GM10248 (cell line): Measurements from ENCODE around the gene PLCB4.

Experiments
- CTCF ChIA-PET: fragments of 300-600 bp; sonication (Branson Sonifier 250); formaldehyde crosslinking; extraction: SDS; loops from one replicate; lab custom pipeline; 2021; ENCODE audit warnings: antibody characterized with exemption; lab: Yijun Ruan, JAX
- POLR2A ChIA-PET: fragments of 350-650 bp; sonication (Branson Sonifier 250); formaldehyde crosslinking; extraction: SDS; loops from one replicate; lab custom pipeline; 2020; ENCODE audit warnings: antibody characterized with exemption; lab: Yijun Ruan, JAX
- DNase-seq: peaks from one replicate; pipeline ENCODE4 v3.0.0; 2012; ENCODE audit errors: extremely low spot score
- TF ChIP-seq, protein P1 (sequence below): IDR thresholded peaks from 2 replicates; pipeline ENCODE4 v1.5.1; 2012; ENCODE audit warnings: mild to moderate bottlenecking, low read depth; ENCODE audit errors: extremely low read depth, missing control alignments, control extremely low read depth

Gene PLCB4

DNA sequence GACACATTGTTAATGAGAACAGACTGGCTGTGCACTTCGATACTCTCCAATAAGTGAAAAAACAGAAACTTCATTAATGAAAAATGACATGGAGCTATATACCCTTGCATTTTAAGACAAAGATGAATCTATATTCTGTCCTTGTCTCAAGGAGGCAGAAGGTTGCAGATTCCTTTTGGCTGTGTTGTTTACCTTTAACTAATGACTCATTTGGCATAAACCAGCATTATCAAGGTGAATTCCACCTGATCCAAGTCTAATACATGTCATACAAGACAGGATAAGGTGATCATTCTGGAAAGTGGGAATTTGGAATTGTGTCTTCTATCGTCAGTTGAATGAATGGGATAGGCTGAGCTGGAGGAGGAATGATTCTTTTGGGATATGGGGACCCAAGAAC is 192.9 kb downstream of the PLCB4 start:
- TF ChIP-seq, protein P1, sequence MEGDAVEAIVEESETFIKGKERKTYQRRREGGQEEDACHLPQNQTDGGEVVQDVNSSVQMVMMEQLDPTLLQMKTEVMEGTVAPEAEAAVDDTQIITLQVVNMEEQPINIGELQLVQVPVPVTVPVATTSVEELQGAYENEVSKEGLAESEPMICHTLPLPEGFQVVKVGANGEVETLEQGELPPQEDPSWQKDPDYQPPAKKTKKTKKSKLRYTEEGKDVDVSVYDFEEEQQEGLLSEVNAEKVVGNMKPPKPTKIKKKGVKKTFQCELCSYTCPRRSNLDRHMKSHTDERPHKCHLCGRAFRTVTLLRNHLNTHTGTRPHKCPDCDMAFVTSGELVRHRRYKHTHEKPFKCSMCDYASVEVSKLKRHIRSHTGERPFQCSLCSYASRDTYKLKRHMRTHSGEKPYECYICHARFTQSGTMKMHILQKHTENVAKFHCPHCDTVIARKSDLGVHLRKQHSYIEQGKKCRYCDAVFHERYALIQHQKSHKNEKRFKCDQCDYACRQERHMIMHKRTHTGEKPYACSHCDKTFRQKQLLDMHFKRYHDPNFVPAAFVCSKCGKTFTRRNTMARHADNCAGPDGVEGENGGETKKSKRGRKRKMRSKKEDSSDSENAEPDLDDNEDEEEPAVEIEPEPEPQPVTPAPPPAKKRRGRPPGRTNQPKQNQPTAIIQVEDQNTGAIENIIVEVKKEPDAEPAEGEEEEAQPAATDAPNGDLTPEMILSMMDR = no peak
- no peak for DNase-seq
- ChIA-PET POLR2A (no interaction called here), CTCF (interaction anchor here (1.1 to 1.2 kb wide), 2 partner anchors 9 to 34 kb away, joined by 3 read pairs; no protein-coding TSS in a partner anchor)

DNA sequence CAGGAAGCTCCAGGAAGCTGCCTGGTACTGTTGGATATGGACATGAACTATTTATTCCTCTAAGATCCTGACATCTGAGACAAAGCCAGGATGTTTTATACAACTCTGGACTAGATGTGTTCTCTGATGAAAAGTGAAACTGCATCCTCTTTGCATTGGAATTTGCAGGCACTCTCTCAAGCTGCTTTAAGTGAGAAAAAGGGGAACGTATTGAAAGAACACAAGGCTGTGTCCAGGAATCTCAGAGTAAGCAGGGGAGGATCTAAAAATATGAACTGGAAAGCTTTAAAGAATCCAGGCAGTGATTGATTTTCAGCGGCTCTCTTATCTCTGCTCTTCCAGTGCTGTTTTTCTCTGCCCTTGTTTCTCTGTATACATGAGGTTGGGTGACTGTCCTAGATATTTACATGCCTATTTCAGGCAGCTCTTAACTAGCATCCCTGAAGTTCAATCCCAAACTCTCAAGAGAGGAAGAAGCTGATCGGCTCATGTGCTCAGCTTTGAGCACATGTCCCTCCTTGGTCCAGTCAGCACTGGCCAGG is 193.8 kb downstream of the PLCB4 start:
- ChIA-PET POLR2A (no interaction called here), CTCF (interaction anchor here (1.1 to 1.5 kb wide), 2 partner anchors 9 to 35 kb away, joined by 3 to 4 read pairs; no protein-coding TSS in a partner anchor)
- TF ChIP-seq, protein P1 = no peak
- DNase-seq = no peak

DNA sequence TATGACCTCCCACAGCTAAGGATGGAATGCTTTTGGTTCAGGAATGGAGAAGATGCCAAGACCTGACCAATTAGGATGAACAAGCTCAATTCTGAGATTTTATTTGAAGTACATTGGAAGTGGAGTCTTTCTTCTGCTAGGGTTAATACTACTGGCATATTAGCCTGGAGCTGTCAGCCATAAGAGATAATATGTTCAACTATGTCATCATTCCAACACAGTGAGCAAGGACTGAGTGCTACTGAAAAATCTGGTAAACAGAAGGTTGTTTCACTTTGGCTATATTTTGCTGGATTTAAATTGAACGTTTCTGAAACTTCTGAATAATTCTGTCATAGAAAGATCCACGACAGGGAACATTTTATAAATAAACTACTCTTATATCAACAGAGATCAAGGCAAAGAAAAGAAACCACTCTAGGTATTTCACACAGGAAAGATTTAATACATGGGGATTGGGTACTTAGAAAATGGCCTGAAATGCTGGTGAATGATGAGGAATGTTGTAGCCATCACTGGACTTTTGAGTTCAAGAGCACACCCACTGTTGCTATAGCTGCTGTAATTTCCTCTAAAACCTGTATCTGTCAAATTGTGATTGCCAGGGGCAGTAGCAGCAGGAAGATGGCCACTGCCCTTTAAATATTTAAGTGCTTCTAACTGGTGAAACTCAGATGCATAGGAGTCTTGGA is 200.5 kb downstream of the PLCB4 start:
- TF ChIP-seq, protein P1 = no peak
- no peak for DNase-seq
- CTCF ChIA-PET = interaction anchor here (1.0 kb wide), 1 partner anchor 9 kb away, joined by 3 read pairs; no protein-coding TSS in a partner anchor
- POLR2A ChIA-PET = no interaction called here

DNA sequence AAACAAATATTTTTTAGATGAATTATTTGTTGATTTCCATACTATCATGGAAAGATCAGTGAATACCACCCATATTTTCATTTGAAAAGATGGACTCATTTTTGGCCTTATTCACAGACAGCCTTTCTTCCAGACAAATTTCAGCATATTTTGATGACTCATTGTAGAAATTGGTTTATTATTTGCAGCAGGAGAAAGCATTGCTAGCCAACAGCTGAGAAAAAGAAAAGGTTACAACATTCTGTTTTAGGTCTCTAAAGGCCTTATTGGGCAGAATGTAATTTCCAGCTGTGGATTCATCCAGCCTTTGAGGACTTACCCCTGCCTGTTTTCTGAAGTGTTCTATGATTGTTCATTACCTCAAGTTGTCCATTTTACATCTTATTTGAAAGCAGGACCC is 201.9 kb downstream of the PLCB4 start:
- CTCF ChIA-PET = interaction anchor here (0.9 to 1.1 kb wide), 2 partner anchors 20 to 137 kb away, joined by 3 read pairs; no protein-coding TSS in a partner anchor

DNA sequence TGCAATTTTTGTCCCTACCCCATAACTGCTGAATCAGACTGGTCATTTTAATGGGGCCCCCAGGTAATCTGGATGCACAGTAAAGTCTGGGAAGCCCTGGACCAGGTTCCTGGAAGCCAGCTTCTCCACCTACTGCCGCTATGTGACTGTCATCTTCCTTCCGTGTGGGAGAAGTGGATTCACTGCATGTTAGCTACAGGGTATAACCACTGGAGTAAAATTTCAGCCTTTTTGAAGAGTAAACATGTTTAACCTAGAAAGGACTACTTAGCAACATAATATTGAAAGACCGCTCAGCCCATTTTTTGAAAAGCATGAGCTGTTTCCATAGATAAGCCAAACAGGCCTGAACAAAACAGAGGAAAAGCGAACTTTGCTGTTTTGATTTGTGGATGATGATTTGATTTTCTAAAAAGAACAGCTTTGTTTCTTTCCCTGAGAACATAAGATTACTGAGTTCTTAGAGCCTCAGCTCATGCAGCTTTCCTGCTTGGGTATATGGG is 208.1 kb downstream of the PLCB4 start:
- POLR2A ChIA-PET = no interaction called here
- CTCF ChIA-PET = interaction anchor here (1.3 kb wide), 1 partner anchor 26 kb away, joined by 3 read pairs; no protein-coding TSS in a partner anchor
- TF ChIP-seq, protein P1 = no peak
- no peak for DNase-seq

More for the DNA sequence above, 201.9 kb downstream of the PLCB4 start:
- TF ChIP-seq, protein P1 = no peak
- DNase-seq = no peak
- POLR2A ChIA-PET = no interaction called here

DNA sequence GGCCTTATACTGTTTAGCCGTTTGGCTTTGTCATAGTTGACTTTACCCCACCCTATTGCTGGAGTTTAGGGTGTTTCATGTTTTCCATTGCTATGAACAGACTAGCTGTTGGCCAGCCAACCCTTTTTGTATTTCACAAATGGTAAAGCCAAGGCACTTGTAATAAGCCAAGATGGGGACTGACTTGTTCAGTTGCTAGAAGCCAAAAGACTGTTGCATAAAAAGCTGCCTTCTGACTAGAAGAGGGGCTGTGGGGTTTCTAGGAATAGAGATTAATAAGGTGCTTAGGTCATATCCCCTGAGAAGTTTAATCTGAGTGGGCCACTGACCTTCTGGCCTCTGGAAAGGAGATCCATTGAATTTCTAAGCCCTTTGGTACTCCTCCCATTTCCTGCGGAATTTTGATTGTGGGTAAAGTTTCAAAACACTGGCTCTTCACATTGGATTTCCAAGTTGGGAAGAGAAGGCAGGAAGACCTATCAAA is 211.1 kb downstream of the PLCB4 start:
- ChIA-PET CTCF (no interaction called here), POLR2A (no interaction called here)
- TF ChIP-seq, protein P1 = no peak
- DNase-seq = no peak
